HL-60 (cell line): ENCODE measurements around the gene GOLGA6L26.
"Not testable (repeated sequence)": the region's sequence is repeated elsewhere in the genome, so short reads cannot be mapped to it uniquely, and the experiment has no call there.

Experiments
- POLR2AphosphoS5 ChIP-seq: IDR thresholded peaks from 2 replicates; pipeline ENCODE4 v1.6.1; 2012; ENCODE audit warnings: low read depth
- SPI1 ChIP-seq: IDR thresholded peaks from 2 replicates; pipeline ENCODE4 v1.6.1; 2012; ENCODE audit warnings: low read depth, mild to moderate bottlenecking, borderline replicate concordance
- TF ChIP-seq, protein P1 (sequence below): IDR thresholded peaks from one replicate; pipeline ENCODE4 v1.5.1; 2011; ENCODE audit warnings: low read length, control low read depth, inconsistent platforms; ENCODE audit not compliant: insufficient read depth
- TF ChIP-seq, protein P2 (sequence below): IDR thresholded peaks from 2 replicates; pipeline ENCODE4 v1.6.1; 2012; ENCODE audit warnings: low read depth; ENCODE audit not compliant: insufficient replicate concordance

- TF ChIP-seq POLR2AphosphoS5, SPI1: not testable (repeated sequence)
- TF ChIP-seq, protein P1, sequence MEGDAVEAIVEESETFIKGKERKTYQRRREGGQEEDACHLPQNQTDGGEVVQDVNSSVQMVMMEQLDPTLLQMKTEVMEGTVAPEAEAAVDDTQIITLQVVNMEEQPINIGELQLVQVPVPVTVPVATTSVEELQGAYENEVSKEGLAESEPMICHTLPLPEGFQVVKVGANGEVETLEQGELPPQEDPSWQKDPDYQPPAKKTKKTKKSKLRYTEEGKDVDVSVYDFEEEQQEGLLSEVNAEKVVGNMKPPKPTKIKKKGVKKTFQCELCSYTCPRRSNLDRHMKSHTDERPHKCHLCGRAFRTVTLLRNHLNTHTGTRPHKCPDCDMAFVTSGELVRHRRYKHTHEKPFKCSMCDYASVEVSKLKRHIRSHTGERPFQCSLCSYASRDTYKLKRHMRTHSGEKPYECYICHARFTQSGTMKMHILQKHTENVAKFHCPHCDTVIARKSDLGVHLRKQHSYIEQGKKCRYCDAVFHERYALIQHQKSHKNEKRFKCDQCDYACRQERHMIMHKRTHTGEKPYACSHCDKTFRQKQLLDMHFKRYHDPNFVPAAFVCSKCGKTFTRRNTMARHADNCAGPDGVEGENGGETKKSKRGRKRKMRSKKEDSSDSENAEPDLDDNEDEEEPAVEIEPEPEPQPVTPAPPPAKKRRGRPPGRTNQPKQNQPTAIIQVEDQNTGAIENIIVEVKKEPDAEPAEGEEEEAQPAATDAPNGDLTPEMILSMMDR, result not testable (repeated sequence)
- TF ChIP-seq, protein P2, sequence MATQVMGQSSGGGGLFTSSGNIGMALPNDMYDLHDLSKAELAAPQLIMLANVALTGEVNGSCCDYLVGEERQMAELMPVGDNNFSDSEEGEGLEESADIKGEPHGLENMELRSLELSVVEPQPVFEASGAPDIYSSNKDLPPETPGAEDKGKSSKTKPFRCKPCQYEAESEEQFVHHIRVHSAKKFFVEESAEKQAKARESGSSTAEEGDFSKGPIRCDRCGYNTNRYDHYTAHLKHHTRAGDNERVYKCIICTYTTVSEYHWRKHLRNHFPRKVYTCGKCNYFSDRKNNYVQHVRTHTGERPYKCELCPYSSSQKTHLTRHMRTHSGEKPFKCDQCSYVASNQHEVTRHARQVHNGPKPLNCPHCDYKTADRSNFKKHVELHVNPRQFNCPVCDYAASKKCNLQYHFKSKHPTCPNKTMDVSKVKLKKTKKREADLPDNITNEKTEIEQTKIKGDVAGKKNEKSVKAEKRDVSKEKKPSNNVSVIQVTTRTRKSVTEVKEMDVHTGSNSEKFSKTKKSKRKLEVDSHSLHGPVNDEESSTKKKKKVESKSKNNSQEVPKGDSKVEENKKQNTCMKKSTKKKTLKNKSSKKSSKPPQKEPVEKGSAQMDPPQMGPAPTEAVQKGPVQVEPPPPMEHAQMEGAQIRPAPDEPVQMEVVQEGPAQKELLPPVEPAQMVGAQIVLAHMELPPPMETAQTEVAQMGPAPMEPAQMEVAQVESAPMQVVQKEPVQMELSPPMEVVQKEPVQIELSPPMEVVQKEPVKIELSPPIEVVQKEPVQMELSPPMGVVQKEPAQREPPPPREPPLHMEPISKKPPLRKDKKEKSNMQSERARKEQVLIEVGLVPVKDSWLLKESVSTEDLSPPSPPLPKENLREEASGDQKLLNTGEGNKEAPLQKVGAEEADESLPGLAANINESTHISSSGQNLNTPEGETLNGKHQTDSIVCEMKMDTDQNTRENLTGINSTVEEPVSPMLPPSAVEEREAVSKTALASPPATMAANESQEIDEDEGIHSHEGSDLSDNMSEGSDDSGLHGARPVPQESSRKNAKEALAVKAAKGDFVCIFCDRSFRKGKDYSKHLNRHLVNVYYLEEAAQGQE, result not testable (repeated sequence)
Measured at GRCh38 chr15:23304805-23305204, 29.2 kb downstream of the GOLGA6L26 start.
